Measurements from ENCODE around the gene ACADL. TPM values are rescaled to one million over a fixed set of nuclear protein-coding genes. Genes with fewer than 3 reads are reported as not detected.
"Not testable (repeated sequence)": the region's sequence is repeated elsewhere in the genome, so short reads cannot be mapped to it uniquely, and the experiment has no call there.

The ACADL gene
- total RNA-seq, 1 donor from 2014 or later, result 45.4 TPM

DNA sequence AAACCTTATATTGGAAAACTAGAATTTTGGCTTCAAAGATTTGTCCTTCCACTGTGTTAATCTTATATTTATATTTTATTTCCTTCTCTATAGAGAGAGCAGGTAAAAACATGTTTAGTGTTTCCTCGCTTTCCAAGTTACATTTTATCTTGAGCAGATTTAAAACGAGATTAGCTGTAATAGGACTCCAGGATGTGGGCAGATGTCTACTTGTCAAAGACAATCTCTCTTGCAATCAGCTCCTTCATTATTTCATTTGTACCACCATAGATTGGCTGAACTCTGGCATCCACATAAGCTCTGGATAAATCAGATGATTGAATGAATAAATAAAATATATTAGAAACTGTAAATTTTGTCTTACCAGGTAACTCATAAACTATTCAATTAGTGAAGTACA is 36.5 kb downstream of the ACADL start:
- peaks cover 23% of the 10 kb centered on the region for H3K9me3 ChIP-seq
- ATAC-seq (no peak), DNase-seq (no peak)
- H3K27me3 ChIP-seq (ENCODE audit: low read depth), result no peaks in the 10 kb centered on the region
- TF ChIP-seq, protein P1, sequence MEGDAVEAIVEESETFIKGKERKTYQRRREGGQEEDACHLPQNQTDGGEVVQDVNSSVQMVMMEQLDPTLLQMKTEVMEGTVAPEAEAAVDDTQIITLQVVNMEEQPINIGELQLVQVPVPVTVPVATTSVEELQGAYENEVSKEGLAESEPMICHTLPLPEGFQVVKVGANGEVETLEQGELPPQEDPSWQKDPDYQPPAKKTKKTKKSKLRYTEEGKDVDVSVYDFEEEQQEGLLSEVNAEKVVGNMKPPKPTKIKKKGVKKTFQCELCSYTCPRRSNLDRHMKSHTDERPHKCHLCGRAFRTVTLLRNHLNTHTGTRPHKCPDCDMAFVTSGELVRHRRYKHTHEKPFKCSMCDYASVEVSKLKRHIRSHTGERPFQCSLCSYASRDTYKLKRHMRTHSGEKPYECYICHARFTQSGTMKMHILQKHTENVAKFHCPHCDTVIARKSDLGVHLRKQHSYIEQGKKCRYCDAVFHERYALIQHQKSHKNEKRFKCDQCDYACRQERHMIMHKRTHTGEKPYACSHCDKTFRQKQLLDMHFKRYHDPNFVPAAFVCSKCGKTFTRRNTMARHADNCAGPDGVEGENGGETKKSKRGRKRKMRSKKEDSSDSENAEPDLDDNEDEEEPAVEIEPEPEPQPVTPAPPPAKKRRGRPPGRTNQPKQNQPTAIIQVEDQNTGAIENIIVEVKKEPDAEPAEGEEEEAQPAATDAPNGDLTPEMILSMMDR (IDR thresholded peaks at IDR 0.05), result no peak
- intact Hi-C loops (cut with DNase I), result no loop called here
- no peaks in the 10 kb centered on the region for H3K4me1 ChIP-seq
- H3K36me3 ChIP-seq, result no peaks in the 10 kb centered on the region
- no peak overlapping the region for H3K4me3 ChIP-seq
- no peak overlapping the region for H3K27ac ChIP-seq

DNA sequence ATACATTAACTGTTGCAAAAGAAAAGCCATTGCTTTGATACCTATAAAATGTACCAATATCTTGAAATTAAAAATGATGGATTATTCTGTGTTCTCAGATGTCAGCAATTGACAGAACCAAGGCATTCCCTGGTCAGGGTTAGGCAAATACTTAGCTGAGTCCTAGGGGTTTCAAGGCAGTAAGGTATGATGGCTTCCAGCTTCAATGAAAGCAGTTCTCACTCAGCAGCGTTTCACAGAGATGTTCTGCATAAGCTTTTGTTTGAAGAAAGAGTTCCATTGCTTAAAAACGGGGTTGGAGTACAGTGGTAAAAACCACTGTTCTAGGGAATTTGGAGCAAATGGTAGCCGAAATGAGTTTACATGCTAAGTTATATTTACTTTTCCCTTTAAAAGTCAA is 37.1 kb downstream of the ACADL start:
- TF ChIP-seq, protein P1 (IDR thresholded peaks at IDR 0.05), result no peak
- Histone ChIP-seq H3K9me3 (peaks cover 26% of the 10 kb centered on the region), H3K4me1 (no peaks in the 10 kb centered on the region), H3K27ac (no peak overlapping the region), H3K27me3 (ENCODE audit: low read depth) (no peaks in the 10 kb centered on the region), H3K4me3 (no peak overlapping the region), H3K36me3 (no peaks in the 10 kb centered on the region)
- ATAC-seq, result no peak
- no peak for DNase-seq
- intact Hi-C loops (cut with DNase I), result no loop called here

DNA sequence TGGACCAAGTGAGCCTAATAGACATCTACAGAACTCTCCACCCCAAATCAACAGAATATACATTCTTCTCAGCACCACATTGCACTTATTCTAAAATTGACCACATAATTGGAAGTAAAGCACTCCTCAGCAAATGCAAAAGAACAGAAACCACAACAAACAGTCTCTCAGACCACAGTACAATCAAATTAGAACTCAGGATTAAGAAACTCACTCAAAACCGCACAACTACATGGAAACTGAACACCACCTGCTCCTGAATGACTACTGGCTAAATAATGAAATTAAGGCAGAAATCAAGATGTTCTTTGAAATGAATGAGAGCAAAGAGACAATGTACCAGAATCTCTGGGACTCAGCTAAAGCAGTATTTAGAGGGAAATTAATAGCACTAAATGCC is 41.3 kb downstream of the ACADL start:
- H3K4me1 ChIP-seq; DNase-seq; H3K27ac ChIP-seq; H3K36me3 ChIP-seq; H3K4me3 ChIP-seq; intact Hi-C loops (cut with DNase I); ATAC-seq; H3K27me3 ChIP-seq (ENCODE audit: low read depth): not testable (repeated sequence)
- H3K9me3 ChIP-seq, result peaks cover 26% of the 10 kb centered on the region

DNA sequence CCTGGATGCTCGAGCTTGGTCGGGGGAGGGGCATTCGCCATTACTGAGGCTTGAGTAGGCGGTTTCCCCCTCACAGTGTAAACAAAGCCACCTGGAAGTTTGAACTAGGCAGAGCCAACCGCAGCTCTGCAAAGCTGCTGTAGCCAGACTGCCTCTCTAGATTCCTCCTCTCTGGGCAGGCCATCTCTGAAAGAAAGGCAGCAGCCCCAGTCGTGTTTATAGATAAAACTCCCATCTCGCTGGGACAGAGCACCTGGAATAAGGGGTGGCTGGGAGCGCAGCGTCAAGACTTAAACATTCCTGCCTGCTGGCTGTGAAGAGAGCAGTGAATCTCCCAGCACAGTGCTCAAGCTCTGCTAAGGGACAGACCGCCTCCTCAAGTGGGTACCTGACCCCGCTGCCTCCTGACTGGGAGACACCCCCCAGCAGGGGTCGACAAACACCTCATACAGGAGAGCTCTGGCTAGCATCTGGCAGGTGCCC is 43.6 kb downstream of the ACADL start:
- H3K9me3 ChIP-seq, result peaks cover 26% of the 10 kb centered on the region
- intact Hi-C loops (cut with DNase I); H3K27me3 ChIP-seq (ENCODE audit: low read depth); DNase-seq; H3K4me1 ChIP-seq; H3K36me3 ChIP-seq; H3K27ac ChIP-seq; ATAC-seq; H3K4me3 ChIP-seq: not testable (repeated sequence)

DNA sequence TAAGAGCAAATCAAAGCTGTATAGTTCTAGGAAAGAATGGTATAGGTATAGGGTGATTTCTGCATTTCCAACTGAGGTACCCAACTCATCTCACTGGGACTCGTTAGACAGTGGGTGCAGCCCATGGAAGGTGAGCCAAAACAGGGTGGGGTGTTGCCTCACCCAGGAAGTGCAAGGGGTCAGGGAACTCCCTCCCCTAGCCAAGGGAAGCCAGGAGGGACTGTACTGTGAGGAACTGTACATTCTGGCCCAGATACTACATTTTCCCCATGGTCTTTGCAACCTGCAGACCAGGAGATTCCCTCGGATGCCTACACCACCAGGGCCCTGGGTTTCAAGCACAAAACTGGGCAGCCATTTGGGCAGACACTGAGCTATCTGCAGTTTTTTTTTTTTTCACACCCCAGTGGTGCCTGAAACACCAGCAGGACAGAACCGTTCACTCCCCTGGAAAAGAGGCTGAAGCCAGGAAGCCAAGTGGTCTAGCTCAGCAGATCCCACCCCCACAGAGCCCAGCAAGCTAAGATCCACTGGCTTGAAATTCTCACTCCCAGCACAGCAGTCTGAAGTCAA is 44.1 kb downstream of the ACADL start:
- ATAC-seq; H3K36me3 ChIP-seq; H3K27me3 ChIP-seq (ENCODE audit: low read depth); H3K4me3 ChIP-seq; intact Hi-C loops (cut with DNase I); H3K27ac ChIP-seq; DNase-seq; H3K4me1 ChIP-seq: not testable (repeated sequence)
- peaks cover 24% of the 10 kb centered on the region for H3K9me3 ChIP-seq

DNA sequence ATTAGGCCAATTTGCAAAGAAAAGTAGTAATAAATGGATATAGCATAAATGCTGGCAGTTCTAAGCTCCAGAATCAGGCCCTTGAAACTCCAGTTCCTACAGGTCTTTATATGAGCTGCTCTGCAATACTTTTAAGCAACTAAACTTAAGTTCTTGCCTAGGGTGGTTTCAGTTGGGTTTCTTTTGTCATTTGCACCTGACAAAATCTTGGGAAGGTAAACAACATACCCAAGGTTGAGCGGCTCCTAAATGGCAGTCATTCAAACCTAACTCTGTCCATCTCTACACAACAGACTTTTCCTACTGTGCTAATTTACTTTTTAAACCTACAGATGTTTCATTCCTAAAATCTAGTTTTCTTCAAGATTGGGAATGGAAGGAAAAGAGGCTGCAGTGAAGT is 44.8 kb downstream of the ACADL start:
- H3K4me1 ChIP-seq, result no peaks in the 10 kb centered on the region
- H3K27me3 ChIP-seq (ENCODE audit: low read depth), result no peaks in the 10 kb centered on the region
- no peaks in the 10 kb centered on the region for H3K36me3 ChIP-seq
- TF ChIP-seq, protein P1 (IDR thresholded peaks at IDR 0.05), result no peak
- no peak for DNase-seq
- no peak for ATAC-seq
- H3K9me3 ChIP-seq, result peaks cover 17% of the 10 kb centered on the region
- intact Hi-C loops (cut with DNase I), result no loop called here
- H3K4me3 ChIP-seq, result no peak overlapping the region
- H3K27ac ChIP-seq, result no peak overlapping the region

DNA sequence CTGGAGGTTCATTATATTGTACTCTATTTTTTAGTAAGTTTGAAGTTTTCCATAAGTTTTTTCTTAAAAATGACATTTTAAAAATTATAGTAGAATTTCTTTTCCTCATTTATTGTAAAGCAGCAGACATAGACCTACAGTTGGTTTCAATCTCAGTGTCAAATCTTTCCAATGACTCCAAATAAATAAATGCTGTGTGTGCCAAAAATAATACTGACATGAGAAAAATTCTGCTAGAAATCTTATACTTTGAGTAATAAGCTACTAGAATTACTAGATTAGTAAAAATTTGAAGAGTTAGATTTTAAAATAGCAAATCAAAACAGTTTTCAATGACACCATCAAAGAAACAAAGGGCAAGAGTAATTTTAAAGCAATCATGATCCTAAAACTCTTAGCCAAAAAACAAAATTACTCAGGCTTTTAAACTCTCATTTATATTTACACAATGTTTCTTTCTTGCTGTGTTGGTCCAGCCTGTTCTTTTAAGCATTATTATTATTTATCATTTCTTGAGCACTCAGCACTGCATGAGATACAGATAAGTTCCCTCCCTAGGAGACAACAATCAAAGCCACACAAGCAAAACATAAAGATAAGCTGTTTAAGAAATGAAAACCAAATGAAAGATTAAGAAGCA is 45.8 kb downstream of the ACADL start:
- TF ChIP-seq, protein P1 (IDR thresholded peaks at IDR 0.05), result no peak
- intact Hi-C loops (cut with DNase I), result no loop called here
- DNase-seq, result no peak
- no peaks in the 10 kb centered on the region for H3K27me3 ChIP-seq (ENCODE audit: low read depth)
- H3K4me1 ChIP-seq, result no peaks in the 10 kb centered on the region
- peaks cover 9% of the 10 kb centered on the region for H3K9me3 ChIP-seq
- ATAC-seq, result no peak
- no peak overlapping the region for H3K4me3 ChIP-seq
- H3K27ac ChIP-seq, result no peak overlapping the region
- H3K36me3 ChIP-seq, result no peaks in the 10 kb centered on the region
